Hypothalamus (tissue), 51 donors: ENCODE results near the gene ART5.
"Not testable (repeated sequence)": the region's sequence is repeated elsewhere in the genome, so short reads cannot be mapped to it uniquely, and the experiment has no call there.

Experiments
- DNase-seq, 51 donors: peaks; one replicate each; lab custom pipeline; 2025; lab: John Stamatoyannopoulos, UW

ART5 gene

GRCh38 chr11:3626250-3626960, 15.4 kb downstream of the ART5 start:
- peak in 19 of 51 donors; percentile 4 to 49 (median 25) for DNase-seq

- no peak for DNase-seq
These were observed 17.9 kb downstream of the ART5 start for GRCh38 chr11:3623767-3624458.

DNA sequence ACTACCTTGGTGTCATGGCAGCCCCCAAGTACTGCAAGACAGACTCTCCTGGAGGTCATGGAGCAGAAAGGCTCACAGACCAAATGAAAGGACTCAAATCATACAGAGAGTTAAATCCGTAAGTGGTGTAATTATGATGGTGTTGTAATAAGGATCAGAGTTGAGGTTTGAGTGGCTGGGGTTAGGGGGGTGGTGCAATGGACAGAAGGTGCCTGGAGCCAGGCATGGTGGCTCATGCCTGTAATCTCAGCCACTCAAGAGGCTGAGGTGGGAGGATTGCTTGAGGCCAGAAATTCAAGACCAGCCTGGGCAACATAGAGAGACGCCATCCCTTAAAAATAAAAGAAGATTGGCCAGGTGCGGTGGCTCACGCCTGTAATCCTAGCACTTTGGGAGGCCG, 18.7 kb downstream of the ART5 start:
- no peak for DNase-seq

GRCh38 chr11:3622521-3622920, 19.3 kb downstream of the ART5 start:
- DNase-seq = no peak

DNA sequence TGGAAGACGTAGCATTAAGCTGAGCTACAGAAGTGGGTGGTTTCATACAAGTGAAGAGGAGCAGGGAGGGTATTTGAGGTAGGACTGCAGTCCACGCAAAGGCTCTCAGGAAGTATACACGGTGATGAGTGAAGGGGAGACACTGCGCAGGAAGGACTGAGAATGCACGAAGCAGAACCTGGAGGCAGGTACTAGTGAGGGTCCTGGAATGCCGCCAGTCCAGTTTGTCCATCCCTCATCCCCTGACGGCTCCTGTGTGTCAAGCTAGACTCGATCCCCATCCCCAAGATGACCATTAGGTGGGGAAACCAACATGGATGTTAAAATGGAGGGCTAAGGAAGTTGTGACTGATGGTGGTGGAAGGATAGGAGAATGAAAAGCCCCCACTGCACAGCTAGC, 23.8 kb downstream of the ART5 start:
- DNase-seq = no peak

DNA sequence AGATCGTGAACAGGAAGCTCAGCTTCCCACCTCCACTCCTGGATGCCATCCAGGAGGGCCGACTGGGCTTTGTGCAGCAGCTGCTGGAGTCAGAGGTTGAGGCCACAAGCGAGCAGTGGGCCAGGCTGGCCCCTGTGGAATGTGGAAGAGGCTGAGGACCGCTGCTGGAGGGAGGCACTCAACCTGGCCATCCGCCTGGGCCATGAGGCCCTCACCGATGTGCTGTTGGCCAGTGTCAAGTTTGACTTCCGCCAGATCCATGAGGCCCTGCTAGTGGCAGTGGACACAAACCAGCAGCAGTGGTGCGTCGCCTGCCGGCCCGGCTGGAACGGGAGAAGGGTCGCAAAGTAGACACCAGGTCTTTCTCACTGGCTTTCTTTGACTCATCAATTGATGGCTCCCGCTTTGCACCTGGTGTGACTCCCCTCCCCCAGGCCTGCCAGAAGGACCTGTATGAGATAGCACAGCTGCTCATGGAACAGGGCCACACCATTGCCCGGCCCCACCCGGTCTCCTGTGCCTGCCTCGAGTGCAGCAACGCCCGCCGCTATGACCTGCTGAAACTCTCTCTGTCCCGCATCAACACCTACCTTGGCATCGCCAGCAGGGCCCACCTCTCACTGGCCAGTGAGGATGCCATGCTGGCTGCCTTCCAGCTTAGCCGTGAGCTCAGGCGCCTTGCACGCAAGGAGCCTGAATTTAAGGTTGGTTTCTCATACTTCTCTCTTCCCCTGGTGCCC, 24.9 kb downstream of the ART5 start:
- no peak for DNase-seq

DNA sequence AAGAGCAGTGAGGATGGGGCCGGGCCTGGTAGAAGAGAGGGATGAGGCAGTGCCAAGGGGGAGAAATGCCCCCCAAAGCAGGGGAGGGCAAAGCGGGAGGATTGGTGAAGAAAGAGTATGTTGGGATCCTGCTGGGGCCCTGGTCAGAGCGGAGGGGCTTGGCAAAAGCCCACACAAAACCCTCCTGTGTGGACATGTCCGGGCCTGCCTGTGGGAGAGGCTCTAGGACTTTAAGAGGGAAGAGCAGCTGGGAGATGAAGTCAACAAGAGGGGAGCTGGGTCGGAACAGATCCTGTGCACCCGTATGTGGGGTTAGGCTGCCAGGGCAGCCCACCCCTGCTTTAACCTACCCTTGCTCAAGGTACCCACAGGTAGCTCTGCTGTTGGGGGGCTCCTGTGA, 25.8 kb downstream of the ART5 start:
- DNase-seq = no peak

- DNase-seq = peak in 3 of 51 donors; percentile 7 to 15 (median 8)
These were observed 27.0 kb downstream of the ART5 start for GRCh38 chr11:3614742-3615171.

DNA sequence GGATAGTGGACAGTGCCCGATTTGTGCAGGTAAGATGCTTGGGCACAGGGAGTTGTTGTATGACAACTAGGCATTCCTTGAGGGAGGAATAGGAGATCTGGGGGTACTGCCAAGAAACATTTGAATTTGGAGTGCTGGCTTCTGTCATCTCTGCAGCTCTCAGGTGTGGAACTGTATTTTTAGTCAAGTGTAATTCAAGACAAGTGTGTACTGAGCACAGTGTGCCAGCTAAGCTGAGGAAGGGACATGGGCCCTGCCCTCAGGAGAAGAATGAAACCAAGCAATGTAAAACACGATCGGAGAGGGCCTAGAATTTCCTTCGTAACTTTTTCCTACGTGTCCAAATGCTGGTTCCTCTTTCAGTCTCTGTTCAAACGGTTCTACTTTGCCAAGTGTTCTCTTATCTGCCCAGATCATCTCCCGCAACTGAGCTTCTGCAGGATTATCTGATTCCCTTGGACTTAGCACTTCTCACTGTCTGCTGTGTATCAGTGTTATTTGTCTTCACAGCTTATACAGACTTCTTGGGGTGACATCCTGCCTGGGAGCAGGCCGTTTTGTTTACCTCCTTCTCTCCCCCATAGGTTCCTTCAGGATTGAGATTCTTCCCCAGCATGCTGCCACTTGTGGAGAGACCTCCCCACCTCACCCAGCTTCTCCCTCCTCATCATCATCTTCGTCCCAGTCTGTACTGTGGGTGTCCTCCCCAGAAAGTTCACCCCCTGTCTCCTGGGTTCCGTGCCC, 27.6 kb downstream of the ART5 start:
- no peak for DNase-seq

- DNase-seq = no peak
These were observed 29.7 kb downstream of the ART5 start for GRCh38 chr11:3611976-3612678.

GRCh38 chr11:3610846-3611245, 30.9 kb downstream of the ART5 start:
- no peak for DNase-seq

DNA sequence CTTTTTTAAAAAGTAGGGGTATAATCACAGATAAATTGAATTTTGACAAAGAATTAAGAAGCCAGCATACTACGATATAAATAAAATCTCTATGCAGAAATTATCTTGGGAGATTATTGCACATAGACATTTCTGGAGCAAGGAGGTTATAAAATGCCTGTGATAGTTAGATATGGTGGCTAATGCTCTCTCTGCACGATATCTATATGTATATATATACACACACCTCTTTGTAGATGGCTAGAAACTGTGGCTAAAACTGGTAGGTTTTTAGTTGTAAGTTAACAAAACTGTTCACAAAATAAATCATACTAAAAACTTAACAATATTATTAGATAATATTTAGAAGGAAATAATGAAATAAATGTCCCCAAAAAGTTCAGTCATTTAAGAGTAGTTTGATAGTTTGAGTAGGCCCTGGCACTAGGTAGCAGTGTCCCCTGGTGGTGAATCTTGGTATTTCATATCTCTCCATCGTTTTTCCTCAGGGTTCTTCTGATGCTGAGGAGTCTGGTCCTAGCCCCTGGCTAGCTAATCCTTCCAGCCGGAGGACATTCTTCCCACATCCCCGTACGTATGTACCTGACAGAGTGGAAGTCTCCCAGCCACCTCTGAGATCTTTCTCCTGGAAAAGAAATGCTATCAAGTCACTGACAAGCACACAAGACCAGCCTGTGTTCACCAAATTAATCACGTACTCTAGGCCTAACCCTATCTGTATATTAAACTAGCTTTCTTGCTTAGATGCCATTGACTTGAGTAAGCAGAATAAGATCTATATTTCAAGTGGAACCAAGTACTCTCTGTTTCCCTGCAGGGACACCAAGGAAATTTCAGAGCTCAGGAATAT, 32.2 kb downstream of the ART5 start:
- DNase-seq = peak in 2 of 51 donors; percentile 1 to 10

DNA sequence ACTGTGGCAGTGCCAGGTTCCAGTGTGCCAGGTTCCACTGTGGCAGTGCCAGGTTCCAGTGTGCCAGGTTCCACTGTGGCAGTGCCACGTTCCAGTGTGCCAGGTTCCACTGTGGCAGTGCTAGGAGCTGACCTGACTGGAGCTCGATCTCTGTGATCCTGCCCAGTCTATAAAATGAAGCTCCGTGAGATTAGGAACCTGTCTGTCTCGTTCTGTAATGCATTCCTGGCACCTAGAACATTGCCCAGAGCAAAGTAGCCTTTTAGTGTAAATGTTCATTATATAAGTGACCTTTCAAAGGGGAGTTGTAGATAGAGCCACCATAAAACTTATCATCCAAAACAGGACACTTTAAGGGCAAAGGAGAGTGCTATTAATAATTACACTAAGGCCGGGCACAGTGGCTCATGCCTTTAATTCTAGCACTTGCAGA, 36.0 kb downstream of the ART5 start:
- no peak for DNase-seq

GRCh38 chr11:3605283-3605662, 36.5 kb downstream of the ART5 start:
- DNase-seq = no peak

DNA sequence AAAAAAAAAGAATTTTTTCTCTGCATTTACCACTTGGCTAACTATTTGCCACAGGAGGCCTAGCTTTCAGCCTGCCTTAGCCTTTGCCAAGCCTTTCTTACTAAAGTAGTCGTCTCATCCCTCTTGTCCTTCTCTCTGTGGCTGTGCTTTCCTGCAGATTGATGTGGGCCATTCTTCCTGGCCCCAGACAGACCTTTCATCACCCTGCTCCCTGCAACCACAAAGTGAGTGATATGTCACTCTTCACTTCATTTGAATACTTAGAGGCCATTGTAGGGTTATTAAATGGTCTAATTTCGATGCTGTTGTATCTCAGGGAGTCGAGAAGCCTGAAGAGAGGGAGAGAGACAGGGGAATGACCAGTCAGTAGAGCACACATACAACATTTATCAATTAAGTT, 37.6 kb downstream of the ART5 start:
- no peak for DNase-seq

GRCh38 chr11:3600201-3600600, 41.6 kb downstream of the ART5 start:
- DNase-seq = not testable (repeated sequence)

GRCh38 chr11:3597743-3598142, 44.0 kb downstream of the ART5 start:
- DNase-seq = not testable (repeated sequence)

DNA sequence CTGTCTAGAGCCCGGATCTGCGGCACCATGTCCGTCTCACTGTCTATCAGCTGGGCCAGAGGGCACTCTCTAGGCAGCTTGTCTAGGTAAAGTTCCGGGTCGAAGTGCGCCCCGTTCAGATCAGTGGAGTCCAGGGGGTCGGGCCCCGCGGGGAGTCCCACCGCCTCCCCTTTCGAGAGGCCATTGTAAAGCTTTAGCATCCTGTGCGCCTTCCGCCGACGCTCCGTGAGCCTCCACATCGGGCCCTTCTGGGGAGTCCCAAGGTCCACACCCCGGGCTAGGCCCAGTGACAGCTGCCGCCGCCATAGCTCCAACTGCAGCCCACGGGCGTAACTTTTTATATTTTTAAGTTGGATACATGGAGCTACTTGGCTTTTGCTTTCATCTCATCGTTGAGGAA, 50.5 kb downstream of the ART5 start:
- DNase-seq = not testable (repeated sequence)

GRCh38 chr11:3590193-3590592, 51.6 kb downstream of the ART5 start:
- DNase-seq = not testable (repeated sequence)
